ENCODE data around the gene PSD. TPM values are rescaled to one million over a fixed set of nuclear protein-coding genes. Genes with fewer than 3 reads are reported as not detected.

The PSD gene
- total and polyA plus RNA-seq, 9 of the 15 experiments (the other 6 are each of a cell fraction or from before 2014, with no cell fraction given): 0.11 to 1.7 (median 0.54) TPM; not detected in 2

GRCh38 chr10:102399217-102400021 is 19.2 kb downstream of the PSD start (continued):
- TF ChIP-seq NRF1 (conservative IDR thresholded peaks at IDR 0.05 in 1 of 2, IDR thresholded peaks at IDR 0.05 in 1 of 2): peak; percentile 81 to 83
- TF ChIP-seq U2AF1 (optimal IDR thresholded peaks at IDR 0.05; ENCODE audit: low read depth, low read length): peak; percentile 45
- TF ChIP-seq RAD21 (CRISPR knock-in tag; conservative IDR thresholded peaks at IDR 0.05 in 1 of 2, IDR thresholded peaks at IDR 0.05 in 1 of 2): peak; percentile 62 to 74
- no peak for TF ChIP-seq MTA2 (IDR thresholded peaks at IDR 0.05; ENCODE audit: low read depth)
- TF ChIP-seq ZBTB2 (IDR thresholded peaks at IDR 0.05): no peak
- no peak for TF ChIP-seq SIRT6 (IDR thresholded peaks at IDR 0.05; ENCODE audit: low read depth, low read length)
- TF ChIP-seq HDGF (IDR thresholded peaks at IDR 0.05): no peak
- 0 out of 2 replicates have a peak, but pooled peaks have one; percentile 29 for TF ChIP-seq RBM14 (IDR thresholded peaks at IDR 0.05; ENCODE audit: borderline replicate concordance, insufficient read depth, low read depth, low read length)
- TF ChIP-seq JUN (IDR thresholded peaks at IDR 0.05; ENCODE audit: borderline replicate concordance, low read depth, low read length): no peak
- TF ChIP-seq JUN (CRISPR knock-in tag; IDR thresholded peaks at IDR 0.05; ENCODE audit: borderline replicate concordance): 0 out of 2 replicates have a peak, but pooled peaks have one; percentile 35
- no peak for TF ChIP-seq ELF4 (CRISPR knock-in tag; IDR thresholded peaks at IDR 0.05)
- 0 out of 2 replicates have a peak, but pooled peaks have one; percentile 22 for TF ChIP-seq USF1 (CRISPR knock-in tag; IDR thresholded peaks at IDR 0.05)
- TF ChIP-seq TEAD4 (IDR thresholded peaks at IDR 0.05; ENCODE audit: low read length): 0 out of 2 replicates have a peak, but pooled peaks have one; percentile 19
- peak; percentile 34; the same call in 1 of the 2 replicates for TF ChIP-seq TEAD4 (CRISPR knock-in tag; IDR thresholded peaks at IDR 0.05; ENCODE audit: borderline replicate concordance)
- TF ChIP-seq ZBTB17 (CRISPR knock-in tag; IDR thresholded peaks at IDR 0.05): peak; percentile 96
- TF ChIP-seq MAX (CRISPR knock-in tag; IDR thresholded peaks at IDR 0.05): peak; percentile 90
- TF ChIP-seq HMGN3 (IDR thresholded peaks at IDR 0.05; ENCODE audit: borderline replicate concordance, extremely low read depth, insufficient read length, low read depth, low read length): peak; percentile 23
- TF ChIP-seq CREB5 (CRISPR knock-in tag; IDR thresholded peaks at IDR 0.05): no peak
- no peak for TF ChIP-seq CBFA2T3 (IDR thresholded peaks at IDR 0.05)
- no peak for TF ChIP-seq PRDM10 (IDR thresholded peaks at IDR 0.05; ENCODE audit: partially characterized antibody)
